NB4 (cell line): Measurements from ENCODE around the gene EPS15.

Experiments used
- DNase-seq: peaks from one replicate; pipeline ENCODE4 v3.0.0; 2010; ENCODE audit warnings: low read depth
- H3K4me3 ChIP-seq: one replicate; pipeline ENCODE4 v1.5.1; 2011; ENCODE audit warnings: mild to moderate bottlenecking, low read depth, low read length, moderate library complexity
- CTCF ChIP-seq: IDR thresholded peaks from one replicate; pipeline ENCODE4 v1.5.1; 2012; ENCODE audit warnings: low read depth, low read length
- MAX ChIP-seq: IDR thresholded peaks from 2 replicates; pipeline ENCODE4 v1.6.1; 2011; ENCODE audit warnings: low read depth, low read length
- MYC ChIP-seq: IDR thresholded peaks from 2 replicates; pipeline ENCODE4 v1.6.1; 2011; ENCODE audit warnings: low read depth, low read length
- POLR2A ChIP-seq: IDR thresholded peaks from 2 replicates; pipeline ENCODE4 v1.6.1; 2011; ENCODE audit warnings: mild to moderate bottlenecking; ENCODE audit not compliant: insufficient read length; ENCODE audit errors: extremely low read depth

Gene EPS15

GRCh38 chr1:51527144-51527543 lies 8.1 kb upstream of the EPS15 start:
- no peak for TF ChIP-seq CTCF
- TF ChIP-seq POLR2A: no peak
- no peak for TF ChIP-seq MAX
- TF ChIP-seq MYC: no peak
- no peak for DNase-seq
- no peak overlapping the region for H3K4me3 ChIP-seq

GRCh38 chr1:51526248-51526647 lies 7.2 kb upstream of the EPS15 start:
- no peak for DNase-seq
- H3K4me3 ChIP-seq: no peak overlapping the region
- no peak for TF ChIP-seq MYC
- no peak for TF ChIP-seq POLR2A
- no peak for TF ChIP-seq MAX
- no peak for TF ChIP-seq CTCF

GRCh38 chr1:51525295-51525694 lies 6.2 kb upstream of the EPS15 start:
- no peak for TF ChIP-seq CTCF
- TF ChIP-seq MYC: no peak
- no peak for TF ChIP-seq POLR2A
- TF ChIP-seq MAX: no peak
- no peak for DNase-seq
- no peak overlapping the region for H3K4me3 ChIP-seq

- no peak overlapping the region for H3K4me3 ChIP-seq
- no peak for DNase-seq
- TF ChIP-seq MAX (no peak), MYC (no peak), POLR2A (no peak), CTCF (no peak)
Observed at GRCh38 chr1:51524817-51525216, 5.8 kb upstream of the EPS15 start.

GRCh38 chr1:51523931-51524330 lies 4.9 kb upstream of the EPS15 start:
- no peak overlapping the region for H3K4me3 ChIP-seq
- no peak for DNase-seq
- TF ChIP-seq MAX: no peak
- TF ChIP-seq POLR2A: no peak
- TF ChIP-seq CTCF: no peak
- no peak for TF ChIP-seq MYC
